ENCODE measurements around the gene ERP44.
"Not testable (repeated sequence)": the region's sequence is repeated elsewhere in the genome, so short reads cannot be mapped to it uniquely, and the experiment has no call there.

Gene ERP44

GRCh38 chr9:100019541-100019940, 79.3 kb downstream of the ERP44 start:
- DNase-seq (ENCODE audit: low spot score) (no peak), FAIRE-seq (no peak)

GRCh38 chr9:100014846-100015245, 84.0 kb downstream of the ERP44 start:
- DNase-seq (ENCODE audit: low spot score) = no peak
- FAIRE-seq = no peak

GRCh38 chr9:100013573-100013972, 85.2 kb downstream of the ERP44 start:
- DNase-seq (ENCODE audit: low spot score) (no peak), FAIRE-seq (no peak)

GRCh38 chr9:100012279-100012678, 86.5 kb downstream of the ERP44 start:
- FAIRE-seq (no peak), DNase-seq (ENCODE audit: low spot score) (no peak)

GRCh38 chr9:100011062-100011681, 87.6 kb downstream of the ERP44 start:
- FAIRE-seq = no peak

GRCh38 chr9:99999797-100000196, 99.0 kb downstream of the ERP44 start:
- DNase-seq (ENCODE audit: low spot score) (no peak), FAIRE-seq (no peak)

More at GRCh38 chr9:100011062-100011681, 87.6 kb downstream of the ERP44 start:
- DNase-seq (ENCODE audit: low spot score) = peak; percentile 23

GRCh38 chr9:99998866-99999265, 99.9 kb downstream of the ERP44 start:
- no peak for FAIRE-seq

GRCh38 chr9:99998266-99998665, 100.5 kb downstream of the ERP44 start:
- DNase-seq (ENCODE audit: low spot score) (no peak), FAIRE-seq (no peak)

More at GRCh38 chr9:99998866-99999265, 99.9 kb downstream of the ERP44 start:
- DNase-seq (ENCODE audit: low spot score) = no peak

- not testable (repeated sequence) for DNase-seq (ENCODE audit: low spot score); FAIRE-seq
Observed at GRCh38 chr9:99990508-99990907, 108.3 kb downstream of the ERP44 start.

GRCh38 chr9:99986642-99987041, 112.2 kb downstream of the ERP44 start:
- no peak for FAIRE-seq
- DNase-seq (ENCODE audit: low spot score) = no peak

- no peak for FAIRE-seq
- no peak for DNase-seq (ENCODE audit: low spot score)
Observed at GRCh38 chr9:99980598-99980997, 118.2 kb downstream of the ERP44 start.

GRCh38 chr9:99978221-99978620, 120.6 kb downstream of the ERP44 start:
- DNase-seq (ENCODE audit: low spot score) (no peak), FAIRE-seq (no peak)

GRCh38 chr9:99977033-99977792, 121.6 kb downstream of the ERP44 start:
- no peak for FAIRE-seq
- DNase-seq (ENCODE audit: low spot score) = no peak

- DNase-seq (ENCODE audit: low spot score) (no peak), FAIRE-seq (no peak)
Observed at GRCh38 chr9:99973455-99973854, 125.3 kb downstream of the ERP44 start.

- no peak for DNase-seq (ENCODE audit: low spot score)
- FAIRE-seq = no peak
Observed at GRCh38 chr9:99971410-99971809, 127.4 kb downstream of the ERP44 start.

- DNase-seq (ENCODE audit: low spot score) (no peak), FAIRE-seq (no peak)
Observed at GRCh38 chr9:99970481-99970880, 128.3 kb downstream of the ERP44 start.

GRCh38 chr9:99967457-99967856, 131.3 kb downstream of the ERP44 start:
- no peak for DNase-seq (ENCODE audit: low spot score)
- no peak for FAIRE-seq

GRCh38 chr9:99966716-99967115, 132.1 kb downstream of the ERP44 start:
- DNase-seq (ENCODE audit: low spot score) (peak; percentile 84), FAIRE-seq (peak; percentile 77)

GRCh38 chr9:99966001-99966400, 132.8 kb downstream of the ERP44 start:
- no peak for DNase-seq (ENCODE audit: low spot score)
- no peak for FAIRE-seq

GRCh38 chr9:99964336-99964735, 134.5 kb downstream of the ERP44 start:
- DNase-seq (ENCODE audit: low spot score) (no peak), FAIRE-seq (no peak)

- no peak for DNase-seq (ENCODE audit: low spot score)
- no peak for FAIRE-seq
Observed at GRCh38 chr9:99962680-99963261, 136.0 kb downstream of the ERP44 start.

GRCh38 chr9:99955606-99956005, 143.2 kb downstream of the ERP44 start:
- DNase-seq (ENCODE audit: low spot score) = no peak
- FAIRE-seq = no peak

- FAIRE-seq (no peak), DNase-seq (ENCODE audit: low spot score) (no peak)
Observed at GRCh38 chr9:99954819-99955218, 144.0 kb downstream of the ERP44 start.

Data from urothelium cell line (cell line).